ENCODE results near the gene RAB9A. TPM values are rescaled to one million over a fixed set of nuclear protein-coding genes. Genes with fewer than 3 reads are reported as not detected.
"Not testable (repeated sequence)": the region's sequence is repeated elsewhere in the genome, so short reads cannot be mapped to it uniquely, and the experiment has no call there.

The RAB9A gene
- total and polyA plus RNA-seq, 4 donors = 21.2 to 38.4 (median 22.8) TPM

- Histone ChIP-seq H3K27me3 (ENCODE audit: control insufficient read depth in 3 of 3, insufficient read depth in 3 of 3, low read length in 2 of 3) (peaks cover 0 to 6% (median 3%) of the 10 kb centered on the region in 3 donors), H3K27ac (ENCODE audit: low read depth in 1 of 2, low read length in 1 of 2) (no peak overlapping the region), H3K4me3 (no peak overlapping the region), H3K9me3 (ENCODE audit: control insufficient read depth in 4 of 4, insufficient read depth in 3 of 4, low read length in 3 of 4) (peaks cover 0 to 3% (median 0%) of the 10 kb centered on the region in 4 donors), H3K9ac (ENCODE audit: insufficient read depth in 1 of 2, low read length in 2 of 2) (peak overlapping the region in 1 of 2 donors; percentile 32), H3K4me1 (ENCODE audit: control insufficient read depth in 5 of 5, insufficient read depth in 5 of 5, low read length in 5 of 5) (peaks cover 0 to 10% (median 5%) of the 10 kb centered on the region in 5 donors), H3K36me3 (ENCODE audit: control insufficient read depth in 4 of 4, insufficient read depth in 4 of 4, low read length in 4 of 4) (peaks cover 0 to 2% (median 0%) of the 10 kb centered on the region in 4 donors)
- TF ChIP-seq CTCF (IDR thresholded peaks at IDR 0.05; ENCODE audit: control extremely low read depth, extremely low read depth) = no peak
- 33 to 60% methylated on average over 7 of the region's 7 CpGs for WGBS, 2 donors
- ATAC-seq (ENCODE audit: insufficient read depth, low FRiP score) (no peak), DNase-seq (peak; percentile 16 to 71 (median 69))
These were observed 33.0 kb downstream of the RAB9A start for GRCh38 chrX:13721819-13722519.

GRCh38 chrX:13724878-13725277, 36.0 kb downstream of the RAB9A start:
- H3K4me1 ChIP-seq (ENCODE audit: control insufficient read depth in 5 of 5, insufficient read depth in 5 of 5, low read length in 5 of 5) = peaks cover 0 to 10% (median 3%) of the 10 kb centered on the region in 5 donors
- not testable (repeated sequence) for H3K27ac ChIP-seq (ENCODE audit: low read depth in 1 of 2, low read length in 1 of 2); ATAC-seq (ENCODE audit: insufficient read depth, low FRiP score); H3K9ac ChIP-seq (ENCODE audit: insufficient read depth in 1 of 2, low read length in 2 of 2); H3K9me3 ChIP-seq (ENCODE audit: control insufficient read depth in 4 of 4, insufficient read depth in 3 of 4, low read length in 3 of 4); DNase-seq; H3K4me3 ChIP-seq; H3K36me3 ChIP-seq (ENCODE audit: control insufficient read depth in 4 of 4, insufficient read depth in 4 of 4, low read length in 4 of 4); H3K27me3 ChIP-seq (ENCODE audit: control insufficient read depth in 3 of 3, insufficient read depth in 3 of 3, low read length in 2 of 3)
- WGBS, 2 donors = 86 to 87% methylated on average over 7 to 9 of the region's 9 CpGs

GRCh38 chrX:13726583-13726982, 37.7 kb downstream of the RAB9A start:
- not testable (repeated sequence) for H3K9me3 ChIP-seq (ENCODE audit: control insufficient read depth in 4 of 4, insufficient read depth in 3 of 4, low read length in 3 of 4); H3K27ac ChIP-seq (ENCODE audit: low read depth in 1 of 2, low read length in 1 of 2); H3K36me3 ChIP-seq (ENCODE audit: control insufficient read depth in 4 of 4, insufficient read depth in 4 of 4, low read length in 4 of 4); DNase-seq; H3K27me3 ChIP-seq (ENCODE audit: control insufficient read depth in 3 of 3, insufficient read depth in 3 of 3, low read length in 2 of 3); H3K4me3 ChIP-seq; ATAC-seq (ENCODE audit: insufficient read depth, low FRiP score); H3K4me1 ChIP-seq (ENCODE audit: control insufficient read depth in 5 of 5, insufficient read depth in 5 of 5, low read length in 5 of 5); H3K9ac ChIP-seq (ENCODE audit: insufficient read depth in 1 of 2, low read length in 2 of 2)
- WGBS, 2 donors = 85 to 95% methylated on average over 2 of the region's 2 CpGs

- not testable (repeated sequence) for ATAC-seq (ENCODE audit: insufficient read depth, low FRiP score); H3K9me3 ChIP-seq (ENCODE audit: control insufficient read depth in 4 of 4, insufficient read depth in 3 of 4, low read length in 3 of 4); DNase-seq; H3K4me3 ChIP-seq; H3K4me1 ChIP-seq (ENCODE audit: control insufficient read depth in 5 of 5, insufficient read depth in 5 of 5, low read length in 5 of 5); H3K27ac ChIP-seq (ENCODE audit: low read depth in 1 of 2, low read length in 1 of 2); H3K9ac ChIP-seq (ENCODE audit: insufficient read depth in 1 of 2, low read length in 2 of 2); H3K36me3 ChIP-seq (ENCODE audit: control insufficient read depth in 4 of 4, insufficient read depth in 4 of 4, low read length in 4 of 4)
- WGBS, 2 donors = 88 to 92% methylated on average over 1 of the region's 1 CpG
- peaks cover 0 to 12% (median 0%) of the 10 kb centered on the region in 3 donors for H3K27me3 ChIP-seq (ENCODE audit: control insufficient read depth in 3 of 3, insufficient read depth in 3 of 3, low read length in 2 of 3)
These were observed 41.6 kb downstream of the RAB9A start for GRCh38 chrX:13730523-13730922.
